Endodermal cell (in vitro differentiated cells): Measurements from ENCODE around the gene GRHL3. TPM values are rescaled to one million over a fixed set of nuclear protein-coding genes. Genes with fewer than 3 reads are reported as not detected.

ENCODE experiments used
- DNase-seq: peaks from one replicate; pipeline ENCODE4 v3.0.0-alpha.2; 2017
- H3K27ac ChIP-seq: 2 replicates; pipeline ENCODE4 v1.5.1; 2013; ENCODE audit warnings: mild to moderate bottlenecking, low read depth, low read length, moderate library complexity
- H3K27me3 ChIP-seq: 2 replicates; pipeline ENCODE4 v1.6.1; 2013; ENCODE audit warnings: mild to moderate bottlenecking, low read length, moderate library complexity; ENCODE audit not compliant: insufficient read depth, control insufficient read depth, poor library complexity, severe bottlenecking
- H3K36me3 ChIP-seq: 2 replicates; pipeline ENCODE4 v1.7.0; 2013; ENCODE audit warnings: mild to moderate bottlenecking, low read length, moderate library complexity; ENCODE audit not compliant: control insufficient read depth, insufficient read depth
- H3K4me1 ChIP-seq: one replicate; pipeline ENCODE4 v1.7.0; 2013; ENCODE audit warnings: low read length; ENCODE audit not compliant: control insufficient read depth, insufficient read depth
- H3K4me3 ChIP-seq: 2 replicates; pipeline ENCODE4 v1.5.1; 2013; ENCODE audit warnings: mild to moderate bottlenecking, low read length, moderate library complexity
- H3K9ac ChIP-seq: 2 replicates; pipeline ENCODE4 v1.6.1; 2013; ENCODE audit warnings: mild to moderate bottlenecking, low read length, moderate library complexity; ENCODE audit not compliant: poor library complexity, severe bottlenecking; ENCODE audit errors: extremely low read depth
- H3K9me3 ChIP-seq: 2 replicates; pipeline ENCODE4 v1.6.1; 2013; ENCODE audit warnings: mild to moderate bottlenecking, low read length, moderate library complexity; ENCODE audit not compliant: control insufficient read depth
- H3K27ac Mint-ChIP-seq: 2 replicates; pipeline ENCODE4 v1.8.0; 2020; ENCODE audit warnings: mixed read lengths
- H3K27me3 Mint-ChIP-seq: 2 replicates; pipeline ENCODE4 v1.8.0; 2021; ENCODE audit warnings: mild to moderate bottlenecking, mixed read lengths; ENCODE audit not compliant: insufficient read depth
- H3K36me3 Mint-ChIP-seq: 2 replicates; pipeline ENCODE4 v1.8.0; 2020; ENCODE audit warnings: low read depth, mixed read lengths
- H3K4me1 Mint-ChIP-seq: 2 replicates; pipeline ENCODE4 v1.8.0; 2020; ENCODE audit warnings: mixed read lengths
- H3K4me3 Mint-ChIP-seq: 2 replicates; pipeline ENCODE4 v1.8.0; 2020; ENCODE audit warnings: mild to moderate bottlenecking, moderate library complexity, mixed read lengths
- H3K9me3 Mint-ChIP-seq: 2 replicates; pipeline ENCODE4 v1.8.0; 2020; ENCODE audit warnings: mild to moderate bottlenecking, mixed read lengths
- WGBS, 2 experiments: methylation state at CpG; one replicate each; pipeline versions ENCODE4 v1.1.5 to v1.1.7; 2013; ENCODE audit warnings: missing lambda C conversion rate in 2 of 2, mixed read lengths in 1 of 2; ENCODE audit not compliant: insufficient coverage in 1 of 2, insufficient read length in 1 of 2; 5-methylcytosine and 5-hydroxymethylcytosine counted together
- total RNA-seq, 2 donors: library from RNA; stranded (reverse); fragmentation: NEBNext Ultra II Directional in 1 of 2; extraction: Animal tissue kit (Norgen Biotek cat#: 25700) in 1 of 2; gene quantifications; 2 replicates in 1 of 2; 3 replicates in 1 of 2; pipeline ENCODE4 v1.2.1, GENCODE V29; 2021
- TF ChIP-seq, protein P1 (sequence below): fragments of 200-600 bp; sonication (generic); conservative IDR thresholded peaks from 2 replicates; pipeline ENCODE4 v1.5.0; 2021; ENCODE audit warnings: antibody characterized with exemption, mild to moderate bottlenecking

Gene GRHL3
- total RNA-seq, 2 donors from 2014 or later = 1.8 to 2.5 TPM

- peaks cover 17% of the 10 kb centered on the region for H3K4me1 Mint-ChIP-seq
- H3K27ac Mint-ChIP-seq = no peak overlapping the region
- TF ChIP-seq, protein P1, sequence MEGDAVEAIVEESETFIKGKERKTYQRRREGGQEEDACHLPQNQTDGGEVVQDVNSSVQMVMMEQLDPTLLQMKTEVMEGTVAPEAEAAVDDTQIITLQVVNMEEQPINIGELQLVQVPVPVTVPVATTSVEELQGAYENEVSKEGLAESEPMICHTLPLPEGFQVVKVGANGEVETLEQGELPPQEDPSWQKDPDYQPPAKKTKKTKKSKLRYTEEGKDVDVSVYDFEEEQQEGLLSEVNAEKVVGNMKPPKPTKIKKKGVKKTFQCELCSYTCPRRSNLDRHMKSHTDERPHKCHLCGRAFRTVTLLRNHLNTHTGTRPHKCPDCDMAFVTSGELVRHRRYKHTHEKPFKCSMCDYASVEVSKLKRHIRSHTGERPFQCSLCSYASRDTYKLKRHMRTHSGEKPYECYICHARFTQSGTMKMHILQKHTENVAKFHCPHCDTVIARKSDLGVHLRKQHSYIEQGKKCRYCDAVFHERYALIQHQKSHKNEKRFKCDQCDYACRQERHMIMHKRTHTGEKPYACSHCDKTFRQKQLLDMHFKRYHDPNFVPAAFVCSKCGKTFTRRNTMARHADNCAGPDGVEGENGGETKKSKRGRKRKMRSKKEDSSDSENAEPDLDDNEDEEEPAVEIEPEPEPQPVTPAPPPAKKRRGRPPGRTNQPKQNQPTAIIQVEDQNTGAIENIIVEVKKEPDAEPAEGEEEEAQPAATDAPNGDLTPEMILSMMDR = no peak
- peak; percentile 20 for DNase-seq
- Histone ChIP-seq H3K9ac (no peak overlapping the region), H3K27me3 (no peaks in the 10 kb centered on the region), H3K4me1 (peaks cover 8% of the 10 kb centered on the region), H3K36me3 (peaks cover 15% of the 10 kb centered on the region), H3K9me3 (no peaks in the 10 kb centered on the region), H3K4me3 (no peak overlapping the region), H3K27ac (no peak overlapping the region)
- H3K9me3 Mint-ChIP-seq = no peaks in the 10 kb centered on the region
- 98 to 100% methylated on average over 3 to 5 of the region's 5 CpGs for WGBS, 2 experiments
- no peaks in the 10 kb centered on the region for H3K27me3 Mint-ChIP-seq
- H3K4me3 Mint-ChIP-seq = no peak overlapping the region
- peaks cover 26% of the 10 kb centered on the region for H3K36me3 Mint-ChIP-seq
Observed at GRCh38 chr1:24380508-24380907, 61.4 kb downstream of the GRHL3 start.

GRCh38 chr1:24381256-24381655 lies 62.1 kb downstream of the GRHL3 start:
- TF ChIP-seq, protein P1 = no peak
- Histone ChIP-seq H3K36me3 (peaks cover 15% of the 10 kb centered on the region), H3K9ac (no peak overlapping the region), H3K9me3 (no peaks in the 10 kb centered on the region), H3K4me1 (peaks cover 8% of the 10 kb centered on the region), H3K27me3 (no peaks in the 10 kb centered on the region), H3K4me3 (no peak overlapping the region), H3K27ac (no peak overlapping the region)
- no peaks in the 10 kb centered on the region for H3K27me3 Mint-ChIP-seq
- peaks cover 16% of the 10 kb centered on the region for H3K4me1 Mint-ChIP-seq
- WGBS, 2 experiments = 98% methylated on average over 2 of the region's 2 CpGs; no CpG with 5 or more reads in 1 of the 2 experiments
- H3K9me3 Mint-ChIP-seq = no peaks in the 10 kb centered on the region
- DNase-seq = peak; percentile 16
- H3K27ac Mint-ChIP-seq = peak overlapping the region; percentile 49
- peaks cover 27% of the 10 kb centered on the region for H3K36me3 Mint-ChIP-seq
- H3K4me3 Mint-ChIP-seq = no peak overlapping the region

DNA sequence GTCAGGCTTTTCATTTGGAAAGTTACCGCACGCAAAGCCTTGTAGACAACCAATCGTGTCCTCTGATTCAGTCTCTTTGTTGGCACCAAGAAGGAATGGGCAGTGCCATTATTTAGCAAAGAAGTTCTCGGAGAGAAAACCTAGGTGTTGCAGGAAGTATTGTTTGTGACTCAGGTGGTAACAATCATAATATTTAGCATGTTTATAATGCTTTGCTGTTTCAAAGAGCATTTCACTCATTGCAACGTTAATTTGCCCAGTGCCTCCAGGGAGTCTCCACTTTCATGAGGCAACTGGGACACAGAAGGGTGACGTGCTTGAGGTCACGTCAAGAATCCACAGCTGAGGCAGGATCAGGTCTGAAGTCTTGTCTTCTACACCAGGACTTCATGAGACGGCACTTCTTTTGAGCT lies 63.0 kb downstream of the GRHL3 start:
- H3K9me3 ChIP-seq = no peaks in the 10 kb centered on the region
- H3K9me3 Mint-ChIP-seq = peaks cover 2% of the 10 kb centered on the region
- no peak for DNase-seq
- peaks cover 17% of the 10 kb centered on the region for H3K36me3 ChIP-seq
- no peak overlapping the region for H3K4me3 ChIP-seq
- H3K27ac ChIP-seq = no peak overlapping the region
- no peak overlapping the region for H3K4me3 Mint-ChIP-seq
- no peak overlapping the region for H3K9ac ChIP-seq
- TF ChIP-seq, protein P1 = no peak
- 94 to 98% methylated on average over 7 to 8 of the region's 8 CpGs for WGBS, 2 experiments
- peaks cover 35% of the 10 kb centered on the region for H3K36me3 Mint-ChIP-seq
- H3K27me3 ChIP-seq = no peaks in the 10 kb centered on the region
- peaks cover 8% of the 10 kb centered on the region for H3K4me1 ChIP-seq
- peaks cover 16% of the 10 kb centered on the region for H3K4me1 Mint-ChIP-seq
- H3K27ac Mint-ChIP-seq = no peak overlapping the region
- H3K27me3 Mint-ChIP-seq = no peaks in the 10 kb centered on the region
